Activated naive CD4-positive, alpha-beta T cell treated with anti-CD3 and anti-CD28 coated beads, Interleukin-2, amount 50 U/mL, for 72 hours (primary cell): Measurements from ENCODE around the gene MYL9. TPM values are rescaled to one million over a fixed set of nuclear protein-coding genes. Genes with fewer than 3 reads are reported as not detected.

Experiments used
- ATAC-seq, 2 donors: fragments of 150-1000 bp; cut with Tn5 transposase; 2 replicates each; pipeline ENCODE4 v1.10.0; 2021; ENCODE audit warnings: mild to moderate bottlenecking in 2 of 2, moderate library complexity in 2 of 2
- DNase-seq, 2 donors: peaks; one replicate each; pipeline ENCODE4 v3.0.0; 2021 to 2022; ENCODE audit warnings: low spot score in 2 of 2
- H3K27ac Mint-ChIP-seq, 2 donors: one replicate each; pipeline ENCODE4 v1.8.0; 2022; ENCODE audit warnings: mild to moderate bottlenecking in 2 of 2, mixed read lengths in 2 of 2
- H3K36me3 Mint-ChIP-seq, 2 donors: one replicate each; pipeline ENCODE4 v1.8.0; 2022; ENCODE audit warnings: mixed read lengths in 2 of 2
- H3K9me3 Mint-ChIP-seq, 2 donors: one replicate each; pipeline ENCODE4 v1.8.0; 2022; ENCODE audit warnings: mixed read lengths in 2 of 2
- total RNA-seq, 2 donors: library from RNA; stranded (reverse); gene quantifications; one replicate each; pipeline ENCODE4 v1.2.3, GENCODE V29; 2022

The MYL9 gene
- under 1 TPM; 0.57 to 0.95 TPM for total RNA-seq

- no peak within 1 kb of the TSS for H3K27ac Mint-ChIP-seq
- ATAC-seq: peak; percentile 49 to 52
- DNase-seq: peak in 1 of 2 donors; percentile 12
- no peaks in the 10 kb centered on the region for H3K9me3 Mint-ChIP-seq
- H3K36me3 Mint-ChIP-seq: no peaks in the 10 kb centered on the region
These were observed at the start of gene MYL9 for GRCh38 chr20:36541227-36541767. TSS of gene MYL9 (plus strand) at chr20:36541519. CDS start at chr20:36544885, 3,366 bp downstream.

- DNase-seq (peak; percentile 41 to 63), ATAC-seq (peak; percentile 89 to 91)
- H3K9me3 Mint-ChIP-seq: no peaks in the 10 kb centered on the region
- peak overlapping the region; percentile 65 to 85 for H3K27ac Mint-ChIP-seq
- no peaks in the 10 kb centered on the region for H3K36me3 Mint-ChIP-seq
These were observed 49.3 kb upstream of the MYL9 start for GRCh38 chr20:36491901-36492617.

- ATAC-seq (peak in 1 of 2 donors; percentile 25), DNase-seq (no peak)
- Mint-ChIP-seq H3K27ac (peak overlapping the region in 1 of 2 donors; percentile 55), H3K36me3 (no peaks in the 10 kb centered on the region), H3K9me3 (no peaks in the 10 kb centered on the region)
These were observed 48.1 kb upstream of the MYL9 start for GRCh38 chr20:36493051-36493800.

- ATAC-seq (no peak), DNase-seq (no peak)
- Mint-ChIP-seq H3K9me3 (no peaks in the 10 kb centered on the region), H3K36me3 (no peaks in the 10 kb centered on the region), H3K27ac (peak overlapping the region in 1 of 2 donors; percentile 55)
These were observed 47.6 kb upstream of the MYL9 start for GRCh38 chr20:36493801-36494114.

- H3K36me3 Mint-ChIP-seq: peaks cover 0 to 5% of the 10 kb centered on the region in 2 donors
- ATAC-seq: no peak
- DNase-seq: no peak
- no peaks in the 10 kb centered on the region for H3K9me3 Mint-ChIP-seq
- peak overlapping the region in 1 of 2 donors; percentile 50 for H3K27ac Mint-ChIP-seq
These were observed 44.3 kb upstream of the MYL9 start for GRCh38 chr20:36496707-36497669.

- peak overlapping the region in 1 of 2 donors; percentile 33 for H3K27ac Mint-ChIP-seq
- DNase-seq: no peak
- H3K36me3 Mint-ChIP-seq: peaks cover 0 to 5% of the 10 kb centered on the region in 2 donors
- no peak for ATAC-seq
- H3K9me3 Mint-ChIP-seq: no peaks in the 10 kb centered on the region
These were observed 43.5 kb upstream of the MYL9 start for GRCh38 chr20:36497856-36498255.

GRCh38 chr20:36498386-36499179 lies 42.7 kb upstream of the MYL9 start:
- Mint-ChIP-seq H3K9me3 (no peaks in the 10 kb centered on the region), H3K27ac (peak overlapping the region in 1 of 2 donors; percentile 18), H3K36me3 (peaks cover 0 to 5% of the 10 kb centered on the region in 2 donors)
- ATAC-seq (no peak), DNase-seq (no peak)

GRCh38 chr20:36499211-36499610 lies 42.1 kb upstream of the MYL9 start:
- Mint-ChIP-seq H3K9me3 (no peaks in the 10 kb centered on the region), H3K27ac (no peak overlapping the region), H3K36me3 (peaks cover 0 to 5% of the 10 kb centered on the region in 2 donors)
- no peak for ATAC-seq
- no peak for DNase-seq

- ATAC-seq: no peak
- H3K36me3 Mint-ChIP-seq: peaks cover 0 to 5% of the 10 kb centered on the region in 2 donors
- no peak for DNase-seq
- H3K27ac Mint-ChIP-seq: no peak overlapping the region
- no peaks in the 10 kb centered on the region for H3K9me3 Mint-ChIP-seq
These were observed 41.4 kb upstream of the MYL9 start for GRCh38 chr20:36499723-36500501.

GRCh38 chr20:36501367-36502006 lies 39.8 kb upstream of the MYL9 start:
- H3K27ac Mint-ChIP-seq: peak overlapping the region in 1 of 2 donors; percentile 88
- peak; percentile 73 to 79 for ATAC-seq
- no peaks in the 10 kb centered on the region for H3K9me3 Mint-ChIP-seq
- peaks cover 0 to 5% of the 10 kb centered on the region in 2 donors for H3K36me3 Mint-ChIP-seq
- no peak for DNase-seq

- no peak overlapping the region for H3K27ac Mint-ChIP-seq
These were observed 37.0 kb upstream of the MYL9 start for GRCh38 chr20:36504295-36504694.

GRCh38 chr20:36506253-36506652 lies 35.1 kb upstream of the MYL9 start:
- peak; percentile 50 to 57 for ATAC-seq
- Mint-ChIP-seq H3K36me3 (no peaks in the 10 kb centered on the region), H3K27ac (no peak overlapping the region), H3K9me3 (no peaks in the 10 kb centered on the region)
- no peak for DNase-seq

More at GRCh38 chr20:36504295-36504694, 37.0 kb upstream of the MYL9 start:
- peaks cover 0 to 5% of the 10 kb centered on the region in 2 donors for H3K36me3 Mint-ChIP-seq
- ATAC-seq (no peak), DNase-seq (no peak)
- no peaks in the 10 kb centered on the region for H3K9me3 Mint-ChIP-seq

GRCh38 chr20:36507746-36508145 lies 33.6 kb upstream of the MYL9 start:
- no peaks in the 10 kb centered on the region for H3K9me3 Mint-ChIP-seq
- no peak overlapping the region for H3K27ac Mint-ChIP-seq

GRCh38 chr20:36519012-36519719 lies 22.2 kb upstream of the MYL9 start:
- peak; percentile 37 to 95 for ATAC-seq
- H3K36me3 Mint-ChIP-seq: no peaks in the 10 kb centered on the region
- peak overlapping the region in 1 of 2 donors; percentile 80 for H3K27ac Mint-ChIP-seq
- DNase-seq: no peak
- no peaks in the 10 kb centered on the region for H3K9me3 Mint-ChIP-seq

More at GRCh38 chr20:36507746-36508145, 33.6 kb upstream of the MYL9 start:
- DNase-seq (no peak), ATAC-seq (no peak)
- peaks cover 0 to 5% of the 10 kb centered on the region in 2 donors for H3K36me3 Mint-ChIP-seq
